ENCODE measurements around the gene XYLT2.

DNA sequence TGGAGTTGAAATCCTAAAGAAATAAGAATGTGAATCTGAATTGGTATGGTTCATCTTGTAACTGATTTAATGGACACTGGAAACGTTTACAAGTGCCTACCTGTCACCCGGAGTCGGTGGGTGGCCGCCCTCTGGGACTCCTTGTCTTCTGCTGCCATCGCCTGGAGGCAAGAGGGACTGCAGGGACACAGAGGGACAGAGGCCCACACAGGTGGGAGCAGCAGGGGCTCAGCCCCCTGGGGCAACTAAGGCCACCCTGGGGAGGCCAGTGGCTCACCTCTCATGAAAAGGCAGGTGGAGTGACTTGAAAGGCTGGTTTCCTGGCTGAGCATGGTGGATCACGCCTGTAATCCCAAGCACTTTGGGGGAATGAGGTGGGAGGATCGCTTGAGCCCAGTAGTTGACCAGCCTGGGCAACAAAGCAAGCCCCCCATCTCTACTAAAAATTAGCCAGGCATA lies 48.5 kb upstream of the XYLT2 start:
- TF ChIP-seq, protein P1, sequence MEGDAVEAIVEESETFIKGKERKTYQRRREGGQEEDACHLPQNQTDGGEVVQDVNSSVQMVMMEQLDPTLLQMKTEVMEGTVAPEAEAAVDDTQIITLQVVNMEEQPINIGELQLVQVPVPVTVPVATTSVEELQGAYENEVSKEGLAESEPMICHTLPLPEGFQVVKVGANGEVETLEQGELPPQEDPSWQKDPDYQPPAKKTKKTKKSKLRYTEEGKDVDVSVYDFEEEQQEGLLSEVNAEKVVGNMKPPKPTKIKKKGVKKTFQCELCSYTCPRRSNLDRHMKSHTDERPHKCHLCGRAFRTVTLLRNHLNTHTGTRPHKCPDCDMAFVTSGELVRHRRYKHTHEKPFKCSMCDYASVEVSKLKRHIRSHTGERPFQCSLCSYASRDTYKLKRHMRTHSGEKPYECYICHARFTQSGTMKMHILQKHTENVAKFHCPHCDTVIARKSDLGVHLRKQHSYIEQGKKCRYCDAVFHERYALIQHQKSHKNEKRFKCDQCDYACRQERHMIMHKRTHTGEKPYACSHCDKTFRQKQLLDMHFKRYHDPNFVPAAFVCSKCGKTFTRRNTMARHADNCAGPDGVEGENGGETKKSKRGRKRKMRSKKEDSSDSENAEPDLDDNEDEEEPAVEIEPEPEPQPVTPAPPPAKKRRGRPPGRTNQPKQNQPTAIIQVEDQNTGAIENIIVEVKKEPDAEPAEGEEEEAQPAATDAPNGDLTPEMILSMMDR (IDR thresholded peaks at IDR 0.05; ENCODE audit: insufficient read depth, low read depth, low read length), result peak; percentile 83
- no peak for TF ChIP-seq EZH2 (IDR thresholded peaks at IDR 0.05; ENCODE audit: insufficient read depth, low read length)

All from astrocyte (in vitro differentiated cells and primary cell).